H1 (cell line): Measurements from ENCODE around the gene TLE4. TPM values are rescaled to one million over a fixed set of nuclear protein-coding genes. Genes with fewer than 3 reads are reported as not detected.

Experiments used
- CTCF ChIA-PET: fragments of 300-600 bp; sonication (Branson Sonifier 250); formaldehyde crosslinking; loops from one replicate; lab custom pipeline; 2021; ENCODE audit not compliant: partially characterized antibody; lab: Charles Lee
- POLR2A ChIA-PET: fragments of 300-600 bp; sonication (Branson Sonifier 250); formaldehyde crosslinking; loops from one replicate; lab custom pipeline; 2021; ENCODE audit warnings: inconsistent platforms; ENCODE audit not compliant: partially characterized antibody; lab: Charles Lee
- DNase-seq, 2 experiments: peaks; one replicate each; pipeline versions ENCODE4 v3.0.0 to v3.0.0-alpha.2; 2010 to 2022; ENCODE audit warnings: low spot score in 2 of 2, low read depth in 1 of 2, mixed read lengths in 1 of 2
- FAIRE-seq: peaks from 2 replicates; lab custom pipeline; 2011; peaks lifted over from hg19 to GRCh38; lab: Jason Lieb, UNC
- H2AFZ ChIP-seq: 2 replicates; pipeline ENCODE4 v1.8.1; 2012; ENCODE audit warnings: low read length, inconsistent platforms
- H2AK5ac ChIP-seq: 2 replicates; pipeline ENCODE4 v1.6.1; 2013; ENCODE audit warnings: low read depth, low read length
- H2BK120ac ChIP-seq: replicated peaks from 2 replicates; pipeline ENCODE3; 2013; ENCODE audit warnings: low read depth, low read length, inconsistent platforms
- H2BK12ac ChIP-seq: 2 replicates; pipeline ENCODE4 v1.6.1; 2013; ENCODE audit warnings: low read depth, low read length
- H2BK15ac ChIP-seq: 2 replicates; pipeline ENCODE4 v1.6.1; 2013; ENCODE audit warnings: low read length
- H2BK20ac ChIP-seq: 2 replicates; pipeline ENCODE4 v1.6.1; 2013; ENCODE audit warnings: low read length
- H2BK5ac ChIP-seq: 2 replicates; pipeline ENCODE4 v1.6.1; 2013; ENCODE audit warnings: low read depth, low read length
- H3K14ac ChIP-seq: 2 replicates; pipeline ENCODE4 v1.6.1; 2013; ENCODE audit warnings: inconsistent platforms; ENCODE audit not compliant: insufficient read length
- H3K18ac ChIP-seq: 2 replicates; pipeline ENCODE4 v1.6.1; 2013; ENCODE audit warnings: low read length; ENCODE audit errors: extremely low read depth
- H3K23ac ChIP-seq: 2 replicates; pipeline ENCODE4 v1.6.1; 2013; ENCODE audit warnings: inconsistent platforms; ENCODE audit not compliant: insufficient read length
- H3K23me2 ChIP-seq: 2 replicates; pipeline ENCODE4 v1.6.1; 2013; ENCODE audit warnings: low read depth, low read length
- H3K27ac ChIP-seq: 2 replicates; pipeline ENCODE4 v1.6.1; 2011; ENCODE audit warnings: low read depth, low read length, inconsistent platforms
- H3K27me3 ChIP-seq, 4 experiments: replicated peaks in 1 of 4; 1 replicate in 1 of 4; 2 replicates in 3 of 4; pipeline versions ENCODE4 v1.6.1 to v1.8.1; 2011 to 2013; ENCODE audit warnings: low read length in 3 of 4, mild to moderate bottlenecking in 3 of 4, inconsistent platforms in 2 of 4, mixed read lengths in 2 of 4, moderate library complexity in 1 of 4; ENCODE audit not compliant: control insufficient read depth in 3 of 4, insufficient read depth in 3 of 4; ENCODE audit errors: extremely low read depth in 1 of 4
- H3K36me3 ChIP-seq, 4 experiments: 2 replicates each; pipeline versions ENCODE4 v1.6.1 to v1.8.1; 2011 to 2013; ENCODE audit warnings: mild to moderate bottlenecking in 4 of 4, low read length in 3 of 4, moderate library complexity in 2 of 4, control low read depth in 1 of 4, inconsistent platforms in 1 of 4; ENCODE audit not compliant: insufficient read depth in 4 of 4, control insufficient read depth in 2 of 4
- H3K4ac ChIP-seq: replicated peaks from 2 replicates; pipeline ENCODE3; 2013; ENCODE audit warnings: low read length, low read depth, mixed read lengths, inconsistent platforms; ENCODE audit not compliant: insufficient read length
- H3K4me1 ChIP-seq, 4 experiments: replicated peaks in 1 of 4; 1 replicate in 1 of 4; 2 replicates in 3 of 4; pipeline versions ENCODE4 v1.6.1 to v1.8.1; 2011 to 2013; ENCODE audit warnings: low read length in 3 of 4, inconsistent platforms in 2 of 4, mixed read lengths in 1 of 4; ENCODE audit not compliant: insufficient read depth in 4 of 4, control insufficient read depth in 3 of 4
- H3K4me2 ChIP-seq, 2 experiments: 2 replicates each; pipeline versions ENCODE4 v1.6.1 to v1.8.1; 2011 to 2013; ENCODE audit warnings: low read depth in 2 of 2, low read length in 2 of 2, control low read depth in 1 of 2, inconsistent platforms in 1 of 2, mild to moderate bottlenecking in 1 of 2; ENCODE audit not compliant: insufficient read depth in 1 of 2
- H3K4me3 ChIP-seq, 4 experiments: fragments of 200-600, 300-600 bp in 1 of 4; sonication (generic), shearing (Covaris generic), sonication (Bioruptor Twin) in 1 of 4; 2 replicates each; pipeline versions ENCODE4 v1.5.1 to v1.8.1; 2011 to 2016; ENCODE audit warnings: low read length in 4 of 4, low read depth in 3 of 4, control low read depth in 2 of 4, inconsistent platforms in 2 of 4, mild to moderate bottlenecking in 2 of 4, mixed read lengths in 1 of 4, moderate library complexity in 1 of 4; ENCODE audit not compliant: insufficient read depth in 2 of 4; ENCODE audit errors: extremely low read depth in 1 of 4
- H3K56ac ChIP-seq: replicated peaks from 2 replicates; pipeline ENCODE3; 2013; ENCODE audit warnings: low read depth, mild to moderate bottlenecking, mixed read lengths, low read length, inconsistent platforms; ENCODE audit not compliant: insufficient read length
- H3K79me1 ChIP-seq: 2 replicates; pipeline ENCODE4 v1.6.1; 2013; ENCODE audit warnings: low read depth, low read length, control low read depth
- H3K79me2 ChIP-seq, 2 experiments: 2 replicates each; pipeline versions ENCODE4 v1.6.1 to v1.8.1; 2012 to 2013; ENCODE audit warnings: low read length in 2 of 2, mild to moderate bottlenecking in 2 of 2, inconsistent platforms in 1 of 2; ENCODE audit not compliant: insufficient read depth in 2 of 2, control insufficient read depth in 1 of 2
- H3K9ac ChIP-seq, 4 experiments: replicated peaks in 1 of 4; 1 replicate in 1 of 4; 2 replicates in 3 of 4; pipeline versions ENCODE4 v1.6.1 to v1.8.1; 2011 to 2013; ENCODE audit warnings: low read depth in 3 of 4, low read length in 3 of 4, control low read depth in 2 of 4, mild to moderate bottlenecking in 2 of 4, moderate library complexity in 2 of 4, inconsistent platforms in 1 of 4; ENCODE audit errors: extremely low read depth in 1 of 4
- H3K9me3 ChIP-seq, 2 experiments: 2 replicates each; pipeline versions ENCODE4 v1.6.1 to v1.8.1; 2012 to 2013; ENCODE audit warnings: mild to moderate bottlenecking in 2 of 2, moderate library complexity in 2 of 2, control low read depth in 1 of 2, inconsistent platforms in 1 of 2, low read depth in 1 of 2, low read length in 1 of 2, mixed read lengths in 1 of 2; ENCODE audit not compliant: insufficient read depth in 2 of 2
- H4K20me1 ChIP-seq, 2 experiments: replicated peaks in 1 of 2; 2 replicates each; pipeline versions ENCODE3 to v1.8.1; 2011 to 2013; ENCODE audit warnings: inconsistent platforms in 2 of 2, low read length in 2 of 2, mild to moderate bottlenecking in 1 of 2; ENCODE audit not compliant: insufficient read depth in 2 of 2, control insufficient read depth in 1 of 2
- H4K5ac ChIP-seq: 2 replicates; pipeline ENCODE4 v1.6.1; 2013; ENCODE audit warnings: low read length, low read depth, mixed read lengths, inconsistent platforms; ENCODE audit not compliant: insufficient read length
- H4K8ac ChIP-seq: 2 replicates; pipeline ENCODE4 v1.8.0; 2013; ENCODE audit warnings: mild to moderate bottlenecking, moderate library complexity, low read length, inconsistent platforms; ENCODE audit not compliant: insufficient read depth; ENCODE audit errors: extremely low read depth
- H4K91ac ChIP-seq: replicated peaks from 2 replicates; pipeline ENCODE3; 2013; ENCODE audit warnings: low read length, mixed read lengths, inconsistent platforms; ENCODE audit not compliant: insufficient read length
- EGR1 ChIP-seq: IDR thresholded peaks from 2 replicates; pipeline ENCODE4 v1.6.1; 2011; ENCODE audit warnings: low read depth, low read length, borderline replicate concordance
- NANOG ChIP-seq: IDR thresholded peaks from 2 replicates; pipeline ENCODE4 v1.6.1; 2011; ENCODE audit warnings: low read length, low read depth, mild to moderate bottlenecking, inconsistent platforms; ENCODE audit not compliant: insufficient read depth, poor library complexity, severe bottlenecking
- TAF1 ChIP-seq: IDR thresholded peaks from 2 replicates; pipeline ENCODE4 v1.6.1; 2011; ENCODE audit warnings: mild to moderate bottlenecking, low read depth, low read length
- WGBS, 2 experiments: shearing (Covaris generic) in 1 of 2; methylation state at CpG; one replicate each; pipeline versions ENCODE4 v1.1.6 to v1.1.7; 2013 to 2015; ENCODE audit warnings: low lambda C conversion rate in 2 of 2, mixed read lengths in 2 of 2, inconsistent platforms in 1 of 2, low coverage in 1 of 2, missing lambda C conversion rate in 1 of 2; ENCODE audit not compliant: insufficient replicate concordance in 2 of 2, insufficient coverage in 1 of 2, insufficient read length in 1 of 2; ENCODE audit errors: extremely low coverage in 1 of 2, missing lambda C conversion rate in 1 of 2; 5-methylcytosine and 5-hydroxymethylcytosine counted together
- polyA plus RNA-seq, 7 experiments: library from polyadenylated mRNA; depleted of rRNA in 3 of 7; stranded (reverse) in 5 of 7; unstranded in 2 of 7; fragments of >200 nt in 5 of 7; fragments of 200-250 nt in 2 of 7; gene quantifications; 1 replicate in 5 of 7; 2 replicates in 1 of 7; 4 replicates in 1 of 7; pipeline versions ENCODE4 v1.2.1 to v1.2.3, GENCODE V29; 2011 to 2013; ENCODE audit warnings: missing spikeins in 2 of 7, mixed read lengths in 2 of 7
- total RNA-seq: library from RNA; stranded (reverse); fragmentation: NEBNext Ultra II Directional; extraction: Animal tissue kit (Norgen Biotek cat#: 25700); gene quantifications from 2 replicates; pipeline ENCODE4 v1.2.1, GENCODE V29; 2021

The TLE4 gene
- total and polyA plus RNA-seq, 2 of the 8 experiments (the other 6 are each of a cell fraction or from before 2014, with no cell fraction given) = 32.4 to 36.9 TPM

DNA sequence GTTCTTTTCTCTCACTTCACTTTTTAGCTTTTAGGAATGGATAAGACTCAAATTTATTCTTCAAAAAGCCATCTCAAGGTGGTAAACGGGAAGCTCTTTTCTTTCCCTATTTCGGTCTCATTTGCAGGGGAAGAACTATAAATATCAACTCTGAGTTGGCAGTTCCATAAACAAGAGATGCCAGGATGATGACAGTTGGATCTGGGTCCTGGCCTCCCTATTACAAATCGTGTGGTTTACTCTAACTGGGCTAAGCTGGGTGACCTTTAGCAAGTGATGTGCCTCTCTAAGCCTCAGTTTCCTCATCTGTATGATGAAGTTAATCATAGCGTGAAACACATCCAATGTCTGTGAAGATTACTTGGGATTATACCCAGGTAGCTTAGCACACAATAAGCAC is 44.2 kb downstream of the TLE4 start:
- H2BK12ac ChIP-seq = no peak overlapping the region
- FAIRE-seq = no peak
- H2BK20ac ChIP-seq = no peak overlapping the region
- H3K14ac ChIP-seq = no peak overlapping the region
- no peak overlapping the region for H3K4ac ChIP-seq
- no peak overlapping the region for H3K9ac ChIP-seq
- no peak overlapping the region for H3K4me2 ChIP-seq
- H2BK15ac ChIP-seq = no peak overlapping the region
- peaks cover 0 to 57% of the 10 kb centered on the region in 2 experiments; a peak in 3 of 4 replicates for H3K79me2 ChIP-seq
- WGBS, 2 experiments = 83% methylated on average over 4 of the region's 4 CpGs; no CpG with 5 or more reads in 1 of the 2 experiments
- peaks cover 1% of the 10 kb centered on the region in 2 experiments for H4K20me1 ChIP-seq
- H3K4me3 ChIP-seq = no peak overlapping the region
- H3K27ac ChIP-seq = no peak overlapping the region
- H3K36me3 ChIP-seq = no peaks in the 10 kb centered on the region
- DNase-seq = no peak
- H3K18ac ChIP-seq = no peak overlapping the region
- POLR2A ChIA-PET = interaction anchor here (0.8 to 1.2 kb wide), 3 partner anchors 15 to 45 kb away, joined by 3 to 5 read pairs (median 4); no protein-coding TSS in a partner anchor
- CTCF ChIA-PET = interaction anchor here (1.0 kb wide), 1 partner anchor 12 kb away, joined by 4 read pairs; no protein-coding TSS in a partner anchor
- no peak overlapping the region for H2BK120ac ChIP-seq
- no peak overlapping the region for H4K5ac ChIP-seq
- H3K79me1 ChIP-seq = peaks cover 5% of the 10 kb centered on the region; the same call in 1 of the 2 replicates
- H2AK5ac ChIP-seq = no peak overlapping the region
- no peak overlapping the region for H2AFZ ChIP-seq
- H3K4me1 ChIP-seq = peaks cover 0 to 9% (median 2%) of the 10 kb centered on the region in 4 experiments; a peak in 4 of 7 replicates
- H4K8ac ChIP-seq = no peak overlapping the region
- H3K23me2 ChIP-seq = no peaks in the 10 kb centered on the region
- H4K91ac ChIP-seq = no peak overlapping the region
- no peak overlapping the region for H3K56ac ChIP-seq
- no peaks in the 10 kb centered on the region for H3K27me3 ChIP-seq
- H3K23ac ChIP-seq = no peak overlapping the region
- no peak overlapping the region for H2BK5ac ChIP-seq
- H3K9me3 ChIP-seq = no peaks in the 10 kb centered on the region
- no peak for TF ChIP-seq TAF1
- no peak for TF ChIP-seq NANOG
- no peak for TF ChIP-seq EGR1
